Measurements from ENCODE around the gene BACH1. TPM values are rescaled to one million over a fixed set of nuclear protein-coding genes. Genes with fewer than 3 reads are reported as not detected.

The BACH1 gene
- total and polyA plus RNA-seq, 8 donors: 33.3 to 117 (median 39.5) TPM

DNA sequence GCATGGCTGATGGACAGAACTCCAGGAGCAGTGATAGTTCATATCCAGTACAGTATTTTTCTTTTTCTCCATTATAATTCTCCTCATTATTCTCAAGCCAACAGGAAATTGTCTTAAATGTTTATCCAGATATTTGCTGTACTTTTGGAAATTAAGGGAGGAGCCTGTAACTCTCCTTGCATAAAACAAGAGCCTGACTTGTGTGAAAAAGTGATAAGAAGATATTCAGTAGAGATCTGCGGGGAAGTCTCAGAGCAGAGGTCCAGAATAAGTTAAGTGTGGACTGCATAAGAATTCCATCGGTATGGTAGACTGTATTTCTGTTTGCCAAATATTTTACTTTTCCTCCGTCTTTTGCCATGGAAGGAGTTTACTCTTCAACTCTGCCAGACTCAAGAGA lies 70.2 kb downstream of the BACH1 start:
- no peak overlapping the region for H3K4me3 ChIP-seq
- TF ChIP-seq, protein P1, sequence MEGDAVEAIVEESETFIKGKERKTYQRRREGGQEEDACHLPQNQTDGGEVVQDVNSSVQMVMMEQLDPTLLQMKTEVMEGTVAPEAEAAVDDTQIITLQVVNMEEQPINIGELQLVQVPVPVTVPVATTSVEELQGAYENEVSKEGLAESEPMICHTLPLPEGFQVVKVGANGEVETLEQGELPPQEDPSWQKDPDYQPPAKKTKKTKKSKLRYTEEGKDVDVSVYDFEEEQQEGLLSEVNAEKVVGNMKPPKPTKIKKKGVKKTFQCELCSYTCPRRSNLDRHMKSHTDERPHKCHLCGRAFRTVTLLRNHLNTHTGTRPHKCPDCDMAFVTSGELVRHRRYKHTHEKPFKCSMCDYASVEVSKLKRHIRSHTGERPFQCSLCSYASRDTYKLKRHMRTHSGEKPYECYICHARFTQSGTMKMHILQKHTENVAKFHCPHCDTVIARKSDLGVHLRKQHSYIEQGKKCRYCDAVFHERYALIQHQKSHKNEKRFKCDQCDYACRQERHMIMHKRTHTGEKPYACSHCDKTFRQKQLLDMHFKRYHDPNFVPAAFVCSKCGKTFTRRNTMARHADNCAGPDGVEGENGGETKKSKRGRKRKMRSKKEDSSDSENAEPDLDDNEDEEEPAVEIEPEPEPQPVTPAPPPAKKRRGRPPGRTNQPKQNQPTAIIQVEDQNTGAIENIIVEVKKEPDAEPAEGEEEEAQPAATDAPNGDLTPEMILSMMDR (IDR thresholded peaks at IDR 0.05): no peak
- no peaks in the 10 kb centered on the region for H3K9me3 ChIP-seq
- ATAC-seq (no peak), DNase-seq (no peak)
- H3K36me3 ChIP-seq: peaks cover 0 to 42% of the 10 kb centered on the region in 2 donors
- H3K27me3 ChIP-seq: no peaks in the 10 kb centered on the region
- intact Hi-C loops (cut with DNase I): no loop called here
- H3K4me1 ChIP-seq: no peaks in the 10 kb centered on the region
- no peak overlapping the region for H3K27ac ChIP-seq

GRCh38 chr21:29371464-29371863 lies 72.7 kb downstream of the BACH1 start:
- Histone ChIP-seq H3K27ac (no peak overlapping the region), H3K4me3 (no peak overlapping the region), H3K36me3 (peaks cover 0 to 25% of the 10 kb centered on the region in 2 donors), H3K4me1 (no peaks in the 10 kb centered on the region), H3K27me3 (no peaks in the 10 kb centered on the region), H3K9me3 (no peaks in the 10 kb centered on the region)
- ATAC-seq: no peak
- TF ChIP-seq, protein P1 (IDR thresholded peaks at IDR 0.05): no peak
- no peak for DNase-seq
- intact Hi-C loops (cut with DNase I): loop anchor here (5.0 to 10.0 kb wide), 3 partner anchors 209 to 287 kb away; no protein-coding TSS in a partner anchor

DNA sequence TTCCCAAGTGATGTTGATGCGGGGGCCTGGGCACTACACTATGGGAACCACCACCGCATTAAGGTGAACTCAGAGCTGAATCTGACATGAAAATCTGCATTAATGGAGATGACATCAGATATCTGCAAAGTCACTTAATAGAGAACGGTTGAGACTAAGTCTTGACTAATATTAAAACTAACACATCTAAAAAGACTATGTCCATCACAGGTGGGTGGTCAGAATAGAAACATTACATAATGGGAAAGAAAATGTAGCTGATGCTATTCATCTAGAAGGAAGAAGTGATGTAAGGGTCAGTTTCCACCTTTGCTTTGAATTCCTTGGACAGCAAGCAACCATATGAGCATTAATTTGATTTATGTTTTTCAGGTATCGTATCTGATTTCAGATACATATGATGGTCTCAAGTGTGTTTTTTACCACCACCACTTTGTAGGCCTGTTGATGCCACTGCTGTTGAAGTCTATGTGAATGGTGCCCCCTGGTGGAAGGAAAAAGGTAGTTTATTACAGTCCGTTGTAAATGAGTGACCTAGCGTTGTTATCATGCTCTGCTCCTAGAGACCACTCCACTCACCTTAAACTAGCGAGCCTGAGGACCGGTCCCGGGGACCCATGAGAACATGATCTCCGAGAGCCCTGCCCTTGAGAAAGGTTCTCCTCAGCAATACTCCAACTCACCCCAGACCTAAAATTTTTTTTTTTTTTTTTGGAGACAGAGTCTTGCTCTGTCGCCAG lies 73.5 kb downstream of the BACH1 start:
- TF ChIP-seq, protein P1 (IDR thresholded peaks at IDR 0.05): peak; percentile 69 to 80
- intact Hi-C loops (cut with DNase I): loop anchor here (5.0 to 10.0 kb wide), 3 partner anchors 210 to 287 kb away; no protein-coding TSS in a partner anchor
- Histone ChIP-seq H3K4me3 (no peak overlapping the region), H3K36me3 (peaks cover 0 to 25% of the 10 kb centered on the region in 2 donors), H3K27me3 (no peaks in the 10 kb centered on the region), H3K9me3 (no peaks in the 10 kb centered on the region), H3K27ac (no peak overlapping the region), H3K4me1 (no peaks in the 10 kb centered on the region)
- ATAC-seq: peak; percentile 97
- DNase-seq: peak in 2 of 4 donors; percentile 67 to 84

- no peak for ATAC-seq
- no peak overlapping the region for H3K27ac ChIP-seq
- no peaks in the 10 kb centered on the region for H3K4me1 ChIP-seq
- no peak for DNase-seq
- peaks cover 0 to 18% of the 10 kb centered on the region in 2 donors for H3K36me3 ChIP-seq
- intact Hi-C loops (cut with DNase I): loop anchor here (5.0 to 10.0 kb wide), 3 partner anchors 212 to 290 kb away; no protein-coding TSS in a partner anchor
- H3K4me3 ChIP-seq: no peak overlapping the region
- no peaks in the 10 kb centered on the region for H3K27me3 ChIP-seq
- peaks cover 0 to under 1% of the 10 kb centered on the region in 2 donors for H3K9me3 ChIP-seq
- TF ChIP-seq, protein P1 (IDR thresholded peaks at IDR 0.05): no peak
These were observed 75.8 kb downstream of the BACH1 start for GRCh38 chr21:29374481-29374880.

- intact Hi-C loops (cut with DNase I): loop anchor here in 1 of 2 donors (10.0 kb wide), 1 partner anchor 292 kb away; no protein-coding TSS in a partner anchor
- H3K4me1 ChIP-seq: no peaks in the 10 kb centered on the region
- peak; percentile 42 for ATAC-seq
- peaks cover 0 to 6% of the 10 kb centered on the region in 2 donors for H3K9me3 ChIP-seq
- no peak overlapping the region for H3K4me3 ChIP-seq
- peaks cover 0 to 14% of the 10 kb centered on the region in 2 donors for H3K36me3 ChIP-seq
- TF ChIP-seq, protein P1 (IDR thresholded peaks at IDR 0.05): peak in 1 of 2 donors; percentile 44
- no peak overlapping the region for H3K27ac ChIP-seq
- H3K27me3 ChIP-seq: no peaks in the 10 kb centered on the region
- peak in 3 of 4 donors; percentile 8 to 39 (median 30) for DNase-seq
These were observed 77.8 kb downstream of the BACH1 start for GRCh38 chr21:29376556-29376955.

Data from left lung (tissue), 10 donors.